Endothelial cell (in vitro differentiated cells): ENCODE data around the gene DYSF. TPM values are rescaled to one million over a fixed set of nuclear protein-coding genes. Genes with fewer than 3 reads are reported as not detected.
A peak's percentile ranks its signal among the peaks of the same experiment; 100 is the strongest.

Experiments used
- DNase-seq: peaks from one replicate; pipeline ENCODE4 v3.0.0; 2021; ENCODE audit warnings: low spot score
- H3K27ac Mint-ChIP-seq: one replicate; pipeline ENCODE4 v1.8.0; 2021; ENCODE audit warnings: mixed read lengths, inconsistent platforms; ENCODE audit not compliant: unreplicated experiment
- H3K27me3 Mint-ChIP-seq: one replicate; pipeline ENCODE4 v1.8.0; 2021; ENCODE audit warnings: mild to moderate bottlenecking, moderate library complexity, mixed read lengths, inconsistent platforms; ENCODE audit not compliant: unreplicated experiment
- H3K36me3 Mint-ChIP-seq: one replicate; pipeline ENCODE4 v1.8.0; 2021; ENCODE audit warnings: mild to moderate bottlenecking, low read depth, mixed read lengths, inconsistent platforms; ENCODE audit not compliant: unreplicated experiment
- H3K4me1 Mint-ChIP-seq: one replicate; pipeline ENCODE4 v1.8.0; 2021; ENCODE audit warnings: mild to moderate bottlenecking, mixed read lengths, inconsistent platforms; ENCODE audit not compliant: unreplicated experiment
- H3K4me3 Mint-ChIP-seq: one replicate; pipeline ENCODE4 v1.8.0; 2021; ENCODE audit warnings: mild to moderate bottlenecking, mixed read lengths, inconsistent platforms; ENCODE audit not compliant: unreplicated experiment
- H3K9me3 Mint-ChIP-seq: one replicate; pipeline ENCODE4 v1.8.0; 2021; ENCODE audit warnings: mixed read lengths, inconsistent platforms; ENCODE audit not compliant: unreplicated experiment
- CTCF ChIP-seq: fragments of 200-600 bp; sonication (generic); IDR thresholded peaks from one replicate; pipeline ENCODE4 v1.5.0; 2021; ENCODE audit warnings: antibody characterized with exemption; ENCODE audit not compliant: unreplicated experiment
- total RNA-seq: library from RNA; stranded (reverse); fragmentation: NEBNext Ultra II Directional; extraction: Animal tissue kit (Norgen Biotek cat#: 25700); gene quantifications from one replicate; pipeline ENCODE4 v1.2.1, GENCODE V29; 2021; ENCODE audit not compliant: unreplicated experiment

DYSF gene
- total RNA-seq, 1 donor from 2014 or later: 566 TPM

GRCh38 chr2:71658771-71659170 is 205.4 kb downstream of the DYSF start:
- H3K4me3 Mint-ChIP-seq: peak overlapping the region; percentile 85
- no peak for DNase-seq
- peaks cover 5% of the 10 kb centered on the region for H3K4me1 Mint-ChIP-seq
- no peak overlapping the region for H3K27ac Mint-ChIP-seq
- peaks cover 9% of the 10 kb centered on the region for H3K9me3 Mint-ChIP-seq
- no peak for TF ChIP-seq CTCF
- peaks cover 50% of the 10 kb centered on the region for H3K36me3 Mint-ChIP-seq
- peaks cover 18% of the 10 kb centered on the region for H3K27me3 Mint-ChIP-seq

DNA sequence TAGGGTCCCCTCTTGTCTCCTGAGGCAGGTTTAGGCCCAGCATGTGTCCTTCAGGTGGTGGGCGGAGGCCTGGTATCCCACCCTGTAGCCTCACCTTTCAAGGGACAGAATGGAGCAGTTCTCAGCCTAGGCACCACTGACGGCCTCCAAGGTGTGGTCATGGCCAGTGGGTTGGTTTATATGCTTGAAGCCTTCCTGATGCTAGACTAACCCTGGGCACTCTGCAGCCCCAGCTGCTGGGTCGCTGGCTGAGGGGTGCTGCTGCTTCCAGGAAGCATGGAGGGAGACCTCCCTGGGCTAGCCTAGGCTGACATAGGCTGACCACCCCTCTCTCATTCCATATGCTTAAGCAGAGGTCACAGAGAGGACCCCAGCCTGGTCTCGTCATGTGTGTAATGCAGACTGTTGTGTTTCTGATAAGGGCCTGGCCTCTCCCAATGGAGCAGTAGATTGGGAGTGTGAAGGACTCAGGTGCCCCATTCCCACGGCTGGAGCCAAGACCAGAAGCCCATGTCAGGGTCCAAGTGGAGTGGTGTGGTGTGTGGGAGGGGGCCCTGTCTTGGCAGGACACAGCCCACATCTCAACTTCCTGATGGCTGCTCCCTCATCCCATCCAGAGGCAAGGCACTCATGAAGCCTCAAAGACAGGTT is 206.6 kb downstream of the DYSF start:
- H3K27ac Mint-ChIP-seq: no peak overlapping the region
- TF ChIP-seq CTCF: no peak
- H3K4me3 Mint-ChIP-seq: no peak overlapping the region
- H3K27me3 Mint-ChIP-seq: peaks cover 20% of the 10 kb centered on the region
- peaks cover 5% of the 10 kb centered on the region for H3K4me1 Mint-ChIP-seq
- no peak for DNase-seq
- peaks cover 62% of the 10 kb centered on the region for H3K36me3 Mint-ChIP-seq
- H3K9me3 Mint-ChIP-seq: peaks cover 9% of the 10 kb centered on the region

GRCh38 chr2:71661782-71662181 is 208.4 kb downstream of the DYSF start:
- Mint-ChIP-seq H3K9me3 (no peaks in the 10 kb centered on the region), H3K27me3 (peaks cover 17% of the 10 kb centered on the region), H3K4me3 (no peak overlapping the region), H3K27ac (no peak overlapping the region), H3K4me1 (peaks cover 5% of the 10 kb centered on the region), H3K36me3 (peaks cover 60% of the 10 kb centered on the region)
- no peak for TF ChIP-seq CTCF
- DNase-seq: no peak

GRCh38 chr2:71662665-71663394 is 209.5 kb downstream of the DYSF start:
- no peak overlapping the region for H3K27ac Mint-ChIP-seq
- H3K4me3 Mint-ChIP-seq: no peak overlapping the region
- H3K9me3 Mint-ChIP-seq: no peaks in the 10 kb centered on the region
- peaks cover 17% of the 10 kb centered on the region for H3K27me3 Mint-ChIP-seq
- no peak for TF ChIP-seq CTCF
- H3K4me1 Mint-ChIP-seq: peaks cover 5% of the 10 kb centered on the region
- no peak for DNase-seq
- peaks cover 58% of the 10 kb centered on the region for H3K36me3 Mint-ChIP-seq

DNA sequence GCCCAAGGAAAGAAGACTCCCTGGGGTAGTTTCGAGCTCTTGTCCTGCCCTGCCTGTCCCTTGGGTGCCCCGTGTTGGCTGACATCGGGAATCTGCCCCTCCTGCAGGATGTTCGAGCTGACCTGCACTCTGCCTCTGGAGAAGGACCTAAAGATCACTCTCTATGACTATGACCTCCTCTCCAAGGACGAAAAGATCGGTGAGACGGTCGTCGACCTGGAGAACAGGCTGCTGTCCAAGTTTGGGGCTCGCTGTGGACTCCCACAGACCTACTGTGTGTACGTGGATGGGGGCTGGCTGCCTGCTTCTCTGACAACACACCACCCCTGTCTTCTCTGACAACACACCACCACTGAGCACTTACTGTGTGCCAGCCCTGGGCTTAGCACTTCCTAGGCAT is 210.8 kb downstream of the DYSF start:
- no peaks in the 10 kb centered on the region for H3K9me3 Mint-ChIP-seq
- no peak for TF ChIP-seq CTCF
- DNase-seq: no peak
- no peak overlapping the region for H3K27ac Mint-ChIP-seq
- H3K27me3 Mint-ChIP-seq: peaks cover 18% of the 10 kb centered on the region
- peaks cover 3% of the 10 kb centered on the region for H3K4me1 Mint-ChIP-seq
- H3K4me3 Mint-ChIP-seq: peak overlapping the region; percentile 53
- H3K36me3 Mint-ChIP-seq: peaks cover 55% of the 10 kb centered on the region
